GM20000 (cell line): ENCODE measurements around the gene ATP9B.

ENCODE experiments used
- DNase-seq: peaks from one replicate; pipeline ENCODE4 v3.0.0; 2012; ENCODE audit warnings: low spot score
- TF ChIP-seq, protein P1 (sequence below): IDR thresholded peaks from 2 replicates; pipeline ENCODE4 v1.5.1; 2012; ENCODE audit warnings: mild to moderate bottlenecking, control low read depth; ENCODE audit errors: extremely low read depth, missing control alignments

ATP9B gene

DNA sequence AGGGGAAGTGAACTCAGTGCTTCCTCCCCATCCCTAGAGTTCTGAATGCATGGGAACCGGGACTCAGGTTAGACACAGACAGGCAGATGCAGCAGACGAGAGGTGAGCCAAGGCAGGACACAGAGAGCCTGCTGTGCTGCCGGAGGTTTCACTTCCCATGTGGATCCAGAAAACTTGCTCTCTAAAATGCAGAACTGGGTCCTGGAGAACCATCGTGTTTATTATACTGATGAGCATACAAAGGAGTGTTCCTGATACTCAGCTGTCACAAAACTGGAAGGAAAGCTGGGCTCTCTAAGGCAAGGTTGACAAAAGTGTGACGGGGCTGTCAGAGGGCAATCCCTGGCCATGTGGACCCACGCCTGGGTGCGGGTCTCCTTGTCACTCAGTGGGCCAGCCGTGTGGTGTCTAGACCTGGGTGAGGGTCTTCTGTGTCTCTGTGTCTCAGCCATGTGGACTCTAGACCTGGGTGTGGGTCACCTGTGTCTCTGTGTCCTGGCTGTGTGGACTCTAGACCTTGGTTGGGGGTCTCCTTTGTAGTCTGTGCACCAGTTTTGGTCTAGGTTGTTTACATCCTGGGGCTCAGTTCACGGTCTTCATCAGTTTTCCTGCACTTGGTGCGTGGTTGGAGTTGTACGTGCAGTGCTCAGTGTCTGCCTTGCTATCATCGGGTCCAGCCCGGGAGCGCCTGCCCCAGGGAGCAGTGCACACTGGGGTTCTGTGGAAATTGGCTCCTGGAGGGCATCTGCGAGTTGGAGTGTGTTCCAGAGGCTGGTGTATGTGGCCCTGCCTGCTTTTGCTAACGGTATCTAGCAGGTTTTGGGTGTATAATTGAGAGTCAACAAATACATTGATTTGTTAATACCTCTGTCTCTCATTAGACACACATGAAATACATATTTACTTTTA is 141.1 kb downstream of the ATP9B start:
- TF ChIP-seq, protein P1, sequence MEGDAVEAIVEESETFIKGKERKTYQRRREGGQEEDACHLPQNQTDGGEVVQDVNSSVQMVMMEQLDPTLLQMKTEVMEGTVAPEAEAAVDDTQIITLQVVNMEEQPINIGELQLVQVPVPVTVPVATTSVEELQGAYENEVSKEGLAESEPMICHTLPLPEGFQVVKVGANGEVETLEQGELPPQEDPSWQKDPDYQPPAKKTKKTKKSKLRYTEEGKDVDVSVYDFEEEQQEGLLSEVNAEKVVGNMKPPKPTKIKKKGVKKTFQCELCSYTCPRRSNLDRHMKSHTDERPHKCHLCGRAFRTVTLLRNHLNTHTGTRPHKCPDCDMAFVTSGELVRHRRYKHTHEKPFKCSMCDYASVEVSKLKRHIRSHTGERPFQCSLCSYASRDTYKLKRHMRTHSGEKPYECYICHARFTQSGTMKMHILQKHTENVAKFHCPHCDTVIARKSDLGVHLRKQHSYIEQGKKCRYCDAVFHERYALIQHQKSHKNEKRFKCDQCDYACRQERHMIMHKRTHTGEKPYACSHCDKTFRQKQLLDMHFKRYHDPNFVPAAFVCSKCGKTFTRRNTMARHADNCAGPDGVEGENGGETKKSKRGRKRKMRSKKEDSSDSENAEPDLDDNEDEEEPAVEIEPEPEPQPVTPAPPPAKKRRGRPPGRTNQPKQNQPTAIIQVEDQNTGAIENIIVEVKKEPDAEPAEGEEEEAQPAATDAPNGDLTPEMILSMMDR: no peak
- DNase-seq: no peak

DNA sequence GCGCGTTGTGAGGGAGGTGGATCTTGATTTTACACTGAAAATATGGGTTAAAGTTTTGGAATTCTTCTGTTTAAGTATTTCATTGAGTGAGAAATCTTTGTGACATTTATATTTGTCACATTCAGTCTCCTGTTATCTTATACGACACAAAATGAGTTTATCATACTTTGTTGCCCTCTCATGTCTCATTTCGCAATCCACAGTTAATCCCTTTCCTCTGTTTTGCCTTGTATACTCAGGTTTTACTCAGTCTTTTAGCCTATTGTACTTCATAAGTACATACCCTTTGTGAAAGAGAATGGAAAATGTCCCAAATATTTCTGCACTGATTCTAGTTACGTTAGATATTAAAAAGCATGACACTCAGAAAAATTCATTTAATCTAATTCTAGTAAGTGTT is 142.7 kb downstream of the ATP9B start:
- DNase-seq: no peak
- TF ChIP-seq, protein P1: no peak

GRCh38 chr18:79214056-79214455 is 144.9 kb downstream of the ATP9B start:
- TF ChIP-seq, protein P1: no peak
- no peak for DNase-seq

GRCh38 chr18:79216176-79216575 is 147.0 kb downstream of the ATP9B start:
- TF ChIP-seq, protein P1: no peak

GRCh38 chr18:79217979-79218604 is 148.9 kb downstream of the ATP9B start:
- TF ChIP-seq, protein P1: no peak
- no peak for DNase-seq

More at GRCh38 chr18:79216176-79216575, 147.0 kb downstream of the ATP9B start:
- no peak for DNase-seq

- TF ChIP-seq, protein P1: no peak
- no peak for DNase-seq
Observed at GRCh38 chr18:79218605-79219190, 149.5 kb downstream of the ATP9B start.

DNA sequence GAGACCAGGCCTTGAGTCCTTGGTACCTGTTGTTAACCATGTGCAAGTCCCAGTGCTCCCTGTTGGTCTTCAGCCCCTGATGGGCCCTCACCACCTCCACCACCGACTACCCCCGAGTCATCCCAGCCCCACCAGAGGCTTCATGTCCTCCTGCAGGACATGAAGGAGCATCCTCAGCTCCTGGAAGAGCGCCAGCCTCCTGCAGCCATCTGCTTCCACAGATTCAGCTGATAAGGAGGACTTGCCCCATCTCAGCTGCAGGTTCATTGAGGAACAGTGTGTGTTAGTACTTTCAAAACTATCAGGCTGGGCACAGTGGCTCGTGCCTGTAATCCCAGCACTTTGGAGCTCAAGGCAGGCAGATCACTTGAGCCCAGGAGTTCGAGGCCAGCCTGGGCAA is 151.9 kb downstream of the ATP9B start:
- TF ChIP-seq, protein P1: no peak
- no peak for DNase-seq
